Glutamatergic neuron (in vitro differentiated cells): ENCODE results near the gene MVB12B. TPM values are rescaled to one million over a fixed set of nuclear protein-coding genes. Genes with fewer than 3 reads are reported as not detected.

ENCODE experiments used
- DNase-seq: peaks from one replicate; pipeline ENCODE4 v3.0.0; 2022
- H3K27ac Mint-ChIP-seq: one replicate; pipeline ENCODE4 v1.8.0; 2020; ENCODE audit warnings: mild to moderate bottlenecking, mixed read lengths, inconsistent platforms; ENCODE audit not compliant: unreplicated experiment
- H3K27me3 Mint-ChIP-seq: one replicate; pipeline ENCODE4 v1.8.0; 2020; ENCODE audit warnings: mild to moderate bottlenecking, moderate library complexity, mixed read lengths, inconsistent platforms; ENCODE audit not compliant: unreplicated experiment
- H3K36me3 Mint-ChIP-seq: one replicate; pipeline ENCODE4 v1.8.0; 2020; ENCODE audit warnings: mild to moderate bottlenecking, mixed read lengths, inconsistent platforms; ENCODE audit not compliant: unreplicated experiment
- H3K4me1 Mint-ChIP-seq: one replicate; pipeline ENCODE4 v1.8.0; 2020; ENCODE audit warnings: mild to moderate bottlenecking, low read depth, mixed read lengths, inconsistent platforms; ENCODE audit not compliant: unreplicated experiment
- H3K4me3 Mint-ChIP-seq: one replicate; pipeline ENCODE4 v1.8.0; 2020; ENCODE audit warnings: mild to moderate bottlenecking, mixed read lengths, inconsistent platforms; ENCODE audit not compliant: unreplicated experiment
- H3K9me3 Mint-ChIP-seq: one replicate; pipeline ENCODE4 v1.8.0; 2020; ENCODE audit warnings: mild to moderate bottlenecking, moderate library complexity, mixed read lengths, inconsistent platforms; ENCODE audit not compliant: unreplicated experiment
- CTCF ChIP-seq: fragments of 200-600 bp; sonication (generic); IDR thresholded peaks from one replicate; pipeline ENCODE4 v1.5.0; 2021; ENCODE audit not compliant: partially characterized antibody, unreplicated experiment
- total RNA-seq: library from RNA; stranded (reverse); fragmentation: NEBNext Ultra II Directional; extraction: Animal tissue kit (Norgen Biotek cat#: 25700); gene quantifications from one replicate; pipeline ENCODE4 v1.2.1, GENCODE V29; 2021; ENCODE audit not compliant: unreplicated experiment

MVB12B gene
- total RNA-seq, 1 donor from 2014 or later, result 41.1 TPM

GRCh38 chr9:126398403-126399058 lies 71.9 kb downstream of the MVB12B start:
- Mint-ChIP-seq H3K36me3 (no peaks in the 10 kb centered on the region), H3K9me3 (no peaks in the 10 kb centered on the region), H3K4me1 (peaks cover 6% of the 10 kb centered on the region), H3K27ac (no peak overlapping the region), H3K4me3 (no peak overlapping the region), H3K27me3 (no peaks in the 10 kb centered on the region)
- DNase-seq, result peak; percentile 92
- TF ChIP-seq CTCF, result peak; percentile 96

GRCh38 chr9:126399251-126399650 lies 72.6 kb downstream of the MVB12B start:
- Mint-ChIP-seq H3K4me3 (no peak overlapping the region), H3K4me1 (peaks cover 6% of the 10 kb centered on the region), H3K9me3 (no peaks in the 10 kb centered on the region)

GRCh38 chr9:126399789-126400188 lies 73.2 kb downstream of the MVB12B start:
- Mint-ChIP-seq H3K4me1 (peaks cover 6% of the 10 kb centered on the region), H3K9me3 (no peaks in the 10 kb centered on the region), H3K27ac (no peak overlapping the region), H3K4me3 (no peak overlapping the region), H3K36me3 (no peaks in the 10 kb centered on the region), H3K27me3 (no peaks in the 10 kb centered on the region)
- DNase-seq, result no peak
- TF ChIP-seq CTCF, result no peak

More at GRCh38 chr9:126399251-126399650, 72.6 kb downstream of the MVB12B start:
- no peaks in the 10 kb centered on the region for H3K36me3 Mint-ChIP-seq
- H3K27ac Mint-ChIP-seq, result no peak overlapping the region
- H3K27me3 Mint-ChIP-seq, result no peaks in the 10 kb centered on the region
- TF ChIP-seq CTCF, result no peak
- DNase-seq, result no peak

GRCh38 chr9:126400571-126400970 lies 73.9 kb downstream of the MVB12B start:
- H3K27ac Mint-ChIP-seq, result no peak overlapping the region
- H3K36me3 Mint-ChIP-seq, result no peaks in the 10 kb centered on the region
- no peak for DNase-seq
- no peak overlapping the region for H3K4me3 Mint-ChIP-seq
- no peak for TF ChIP-seq CTCF
- peaks cover 2% of the 10 kb centered on the region for H3K27me3 Mint-ChIP-seq
- no peaks in the 10 kb centered on the region for H3K9me3 Mint-ChIP-seq
- peaks cover 6% of the 10 kb centered on the region for H3K4me1 Mint-ChIP-seq

GRCh38 chr9:126401107-126401506 lies 74.5 kb downstream of the MVB12B start:
- DNase-seq, result no peak
- TF ChIP-seq CTCF, result no peak
- no peaks in the 10 kb centered on the region for H3K36me3 Mint-ChIP-seq
- no peak overlapping the region for H3K4me3 Mint-ChIP-seq
- H3K9me3 Mint-ChIP-seq, result no peaks in the 10 kb centered on the region
- peaks cover 2% of the 10 kb centered on the region for H3K27me3 Mint-ChIP-seq
- H3K4me1 Mint-ChIP-seq, result peaks cover 6% of the 10 kb centered on the region
- no peak overlapping the region for H3K27ac Mint-ChIP-seq
